ENCODE measurements around the gene RASSF3.
"Not testable (repeated sequence)": the region's sequence is repeated elsewhere in the genome, so short reads cannot be mapped to it uniquely, and the experiment has no call there.

Gene RASSF3

DNA sequence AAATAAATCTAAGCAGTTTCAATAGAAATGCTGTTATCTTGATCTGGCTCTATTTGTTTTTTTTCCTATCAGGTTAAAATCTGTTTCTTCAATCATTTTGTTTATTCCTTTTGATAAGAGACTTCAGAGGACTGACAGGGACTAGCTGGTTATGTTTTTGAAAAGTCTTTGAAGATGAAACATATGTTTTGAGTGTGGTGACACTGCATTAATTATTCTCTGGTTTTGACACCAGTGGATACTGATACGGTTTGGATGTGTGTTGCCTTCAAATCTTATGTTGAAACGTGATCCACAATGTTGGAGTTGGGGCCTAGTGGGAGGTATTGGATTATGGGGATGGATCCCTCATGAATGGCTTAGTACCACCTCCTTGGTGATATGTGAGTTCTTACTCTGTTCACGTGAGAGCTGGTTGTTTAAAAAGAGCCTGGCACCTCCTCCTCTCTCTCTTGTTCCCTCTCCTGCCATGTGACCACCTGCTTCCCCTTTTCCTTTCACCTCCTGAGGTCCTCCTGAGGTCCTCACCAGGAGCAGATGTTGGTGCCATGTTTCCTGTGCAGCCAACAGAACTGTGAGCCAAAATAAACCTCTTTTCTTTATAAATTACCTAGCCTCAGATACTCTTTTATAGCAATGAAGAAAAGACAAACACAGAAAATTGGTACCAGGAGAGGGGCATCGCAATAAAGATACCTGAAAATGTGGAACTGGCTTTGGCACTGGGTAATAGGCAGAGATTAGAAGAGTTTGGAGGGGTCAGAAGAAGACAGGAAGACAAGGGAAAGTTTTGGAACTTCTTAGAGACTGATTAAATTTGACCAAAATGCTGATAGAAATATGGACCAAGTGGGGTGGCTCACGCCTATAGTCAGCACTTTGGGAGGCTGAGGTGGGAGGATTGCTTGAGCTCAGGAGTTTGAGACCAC is 23.0 kb downstream of the RASSF3 start:
- no peak for DNase-seq (ENCODE audit: low read depth in 2 of 2, low spot score in 1 of 2)

- DNase-seq (ENCODE audit: low read depth in 2 of 2, low spot score in 1 of 2): no peak
Observed at GRCh38 chr12:64633940-64634337, 23.6 kb downstream of the RASSF3 start.

DNA sequence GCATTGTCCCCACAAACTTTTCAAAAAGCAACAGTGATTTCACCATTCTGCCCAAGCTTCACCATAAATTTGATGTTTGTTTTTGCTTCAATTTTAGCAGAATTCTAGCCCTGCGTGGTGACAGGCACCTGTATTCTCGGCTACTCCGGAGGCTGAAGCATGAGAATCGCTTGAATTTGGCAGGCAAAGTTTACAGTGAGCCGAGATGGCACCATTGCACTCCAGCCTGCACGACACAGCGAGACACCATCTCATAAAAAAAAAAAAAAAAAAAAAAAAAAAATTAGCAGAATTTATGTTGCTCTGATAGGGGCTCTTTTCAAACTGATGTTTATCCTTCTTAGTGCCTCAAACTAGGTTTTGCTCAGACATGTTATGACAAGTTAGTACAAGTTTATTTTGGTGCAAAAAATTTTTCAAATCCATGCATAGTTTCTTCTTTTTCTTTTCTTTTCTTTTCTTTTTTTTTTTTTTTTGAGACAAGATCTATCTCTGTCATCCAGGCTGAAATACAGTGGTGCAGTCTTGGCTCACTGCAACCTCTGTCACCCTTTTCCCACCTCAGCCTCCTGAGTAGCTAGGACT is 24.3 kb downstream of the RASSF3 start:
- no peak for DNase-seq (ENCODE audit: low read depth in 2 of 2, low spot score in 1 of 2)

DNA sequence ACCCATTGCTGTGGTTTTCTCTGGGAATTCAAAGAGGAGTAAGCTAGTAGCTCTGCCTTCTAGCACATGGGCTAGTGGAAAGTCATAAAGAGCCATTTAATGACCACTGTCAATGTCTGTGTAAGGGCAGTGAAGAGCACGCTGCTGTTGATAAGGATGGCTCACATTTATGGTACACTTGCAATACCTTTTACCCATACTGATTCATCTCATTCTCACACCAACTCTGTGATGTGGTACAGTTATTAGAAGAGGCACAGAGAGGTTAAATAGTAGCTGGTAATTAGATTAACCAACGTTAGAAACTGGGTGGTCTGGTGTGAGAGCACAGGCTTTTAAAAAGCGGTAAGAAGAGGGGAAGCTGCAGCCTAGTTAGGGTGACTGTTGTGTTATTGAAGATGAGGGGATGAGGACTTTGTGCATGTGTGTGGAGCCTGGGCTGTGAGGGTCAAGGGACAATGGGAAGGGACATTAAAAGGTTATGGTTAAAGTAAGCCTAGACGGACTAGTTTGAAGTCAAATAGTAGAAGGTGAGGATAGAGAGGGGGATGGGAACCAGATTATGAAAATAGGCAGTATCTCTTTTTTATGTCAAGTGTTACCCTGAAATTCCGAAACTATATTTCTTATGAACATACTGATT is 25.2 kb downstream of the RASSF3 start:
- no peak for DNase-seq (ENCODE audit: low read depth in 2 of 2, low spot score in 1 of 2)

DNA sequence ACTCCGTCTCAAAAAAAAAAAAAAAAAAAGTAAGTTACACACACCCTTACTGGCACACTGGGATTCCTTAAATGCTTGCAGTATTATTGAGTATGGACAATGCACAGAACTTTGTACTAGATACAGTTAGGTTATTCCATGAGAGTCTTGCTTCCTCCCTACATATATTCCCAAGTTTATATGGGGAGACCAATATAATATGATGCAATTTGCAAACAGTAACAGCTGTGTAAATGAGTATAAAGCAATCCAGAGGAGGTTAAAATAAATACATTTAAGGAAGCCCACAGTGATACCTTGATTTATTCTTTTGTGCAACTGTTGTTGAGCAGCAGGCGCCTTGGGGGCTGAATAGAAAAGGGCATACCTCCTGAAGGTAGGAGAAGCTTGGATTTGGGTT is 26.6 kb downstream of the RASSF3 start:
- DNase-seq (ENCODE audit: low read depth in 2 of 2, low spot score in 1 of 2): no peak

DNA sequence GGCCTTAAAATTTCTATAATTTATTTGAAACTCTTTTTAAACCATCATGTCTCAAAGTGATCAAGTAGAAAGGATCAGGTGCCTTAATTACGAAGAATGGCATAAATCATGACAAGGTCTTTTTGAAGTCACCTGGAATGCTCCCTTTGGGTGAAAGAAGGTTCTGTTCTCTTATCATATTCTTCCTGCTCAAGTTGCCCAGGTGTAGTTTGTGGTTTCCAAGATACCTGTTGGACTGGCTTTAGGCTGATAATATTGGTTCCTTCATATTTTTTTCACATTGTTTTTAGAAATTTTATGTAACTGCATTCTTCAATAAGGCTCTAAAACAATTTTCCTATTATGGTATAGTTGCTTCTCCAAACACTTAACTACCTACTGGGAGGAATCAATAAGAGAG is 29.2 kb downstream of the RASSF3 start:
- no peak for DNase-seq (ENCODE audit: low read depth in 2 of 2, low spot score in 1 of 2)

- DNase-seq (ENCODE audit: low read depth in 2 of 2, low spot score in 1 of 2): no peak
Observed at GRCh38 chr12:64646318-64646717, 36.0 kb downstream of the RASSF3 start.

DNA sequence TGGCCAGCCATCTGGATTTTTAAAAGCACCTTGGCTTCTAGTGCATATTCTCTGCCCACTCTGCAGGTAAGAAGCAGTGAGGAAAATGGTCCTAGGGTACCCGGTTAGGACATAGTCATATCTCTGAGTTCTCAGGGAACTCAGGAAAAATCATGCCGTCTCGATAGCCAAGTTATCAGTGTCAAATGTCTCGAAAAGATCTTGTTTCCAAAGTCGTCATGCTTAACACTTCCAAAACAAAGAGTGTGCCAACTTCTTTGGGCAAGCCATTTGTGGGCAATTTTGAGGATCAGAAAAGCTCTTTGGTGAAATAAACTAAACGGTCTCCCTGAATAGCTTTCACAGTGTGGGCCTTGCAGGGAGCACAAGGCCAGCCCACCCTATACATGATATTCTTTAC is 39.2 kb downstream of the RASSF3 start:
- no peak for DNase-seq (ENCODE audit: low read depth in 2 of 2, low spot score in 1 of 2)

GRCh38 chr12:64650762-64651161 is 40.5 kb downstream of the RASSF3 start:
- no peak for DNase-seq (ENCODE audit: low read depth in 2 of 2, low spot score in 1 of 2)

DNA sequence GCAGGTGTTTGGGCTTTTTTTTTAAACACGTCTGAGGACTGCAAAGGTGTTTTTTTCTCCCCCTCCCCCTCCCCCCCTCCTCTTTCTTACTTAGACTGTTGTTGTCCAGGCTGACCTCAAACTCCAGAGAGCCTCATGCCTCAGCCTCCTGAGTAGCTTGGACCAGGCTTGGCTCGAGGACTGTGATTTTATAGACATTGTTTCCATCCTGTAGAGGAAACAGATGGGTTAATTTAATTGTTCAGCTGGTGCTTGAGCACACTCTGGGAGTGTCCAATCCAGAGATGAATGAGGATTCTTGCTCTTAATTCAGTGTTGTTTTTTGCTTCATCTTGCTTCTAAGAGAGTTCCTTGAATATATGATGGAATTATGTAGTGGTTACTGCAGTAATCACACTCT is 42.1 kb downstream of the RASSF3 start:
- DNase-seq (ENCODE audit: low read depth in 2 of 2, low spot score in 1 of 2): no peak

GRCh38 chr12:64653123-64653522 is 42.8 kb downstream of the RASSF3 start:
- DNase-seq (ENCODE audit: low read depth in 2 of 2, low spot score in 1 of 2): no peak

DNA sequence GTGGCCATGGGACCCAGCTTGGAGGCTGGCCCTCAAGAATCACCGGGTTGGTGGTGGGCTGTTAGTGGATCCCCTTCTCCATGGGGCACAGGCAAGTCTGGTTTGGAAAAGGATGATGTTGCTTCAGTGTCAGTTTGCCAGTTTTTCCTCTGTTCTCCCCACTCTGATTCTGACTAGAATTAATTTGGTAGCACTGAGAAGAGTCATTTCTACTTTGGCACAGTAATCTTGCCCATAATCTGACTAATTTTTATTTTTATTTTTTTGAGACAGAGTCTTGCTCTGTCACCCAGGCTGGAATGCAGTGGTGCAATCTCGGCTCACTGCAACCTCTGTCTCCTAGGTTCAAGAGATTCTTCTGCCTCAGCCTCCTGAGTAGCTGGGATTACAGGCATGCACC is 43.6 kb downstream of the RASSF3 start:
- not testable (repeated sequence) for DNase-seq (ENCODE audit: low read depth in 2 of 2, low spot score in 1 of 2)

DNA sequence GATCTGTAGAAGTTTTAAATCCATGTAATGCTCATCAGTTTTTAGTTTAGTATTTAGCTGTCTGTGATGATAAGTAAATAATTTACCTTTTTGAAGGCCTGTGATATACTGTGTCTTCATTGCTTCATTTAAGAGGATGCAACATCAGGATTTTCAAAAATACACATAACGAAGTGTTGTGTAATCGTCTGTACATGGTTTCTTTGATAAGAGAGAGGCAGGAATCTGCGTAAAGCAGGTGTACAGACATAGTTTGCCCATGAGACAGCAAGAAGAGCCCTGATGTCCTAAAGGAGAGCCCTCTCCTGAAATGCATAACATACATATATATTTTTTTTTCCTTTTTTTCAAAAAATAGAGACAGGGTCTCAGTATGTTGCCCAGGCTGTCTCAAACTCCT is 44.8 kb downstream of the RASSF3 start:
- DNase-seq (ENCODE audit: low read depth in 2 of 2, low spot score in 1 of 2): no peak

GRCh38 chr12:64656429-64656828 is 46.1 kb downstream of the RASSF3 start:
- no peak for DNase-seq (ENCODE audit: low read depth in 2 of 2, low spot score in 1 of 2)

- no peak for DNase-seq (ENCODE audit: low read depth in 2 of 2, low spot score in 1 of 2)
Observed at GRCh38 chr12:64658892-64659481, 48.7 kb downstream of the RASSF3 start.

DNA sequence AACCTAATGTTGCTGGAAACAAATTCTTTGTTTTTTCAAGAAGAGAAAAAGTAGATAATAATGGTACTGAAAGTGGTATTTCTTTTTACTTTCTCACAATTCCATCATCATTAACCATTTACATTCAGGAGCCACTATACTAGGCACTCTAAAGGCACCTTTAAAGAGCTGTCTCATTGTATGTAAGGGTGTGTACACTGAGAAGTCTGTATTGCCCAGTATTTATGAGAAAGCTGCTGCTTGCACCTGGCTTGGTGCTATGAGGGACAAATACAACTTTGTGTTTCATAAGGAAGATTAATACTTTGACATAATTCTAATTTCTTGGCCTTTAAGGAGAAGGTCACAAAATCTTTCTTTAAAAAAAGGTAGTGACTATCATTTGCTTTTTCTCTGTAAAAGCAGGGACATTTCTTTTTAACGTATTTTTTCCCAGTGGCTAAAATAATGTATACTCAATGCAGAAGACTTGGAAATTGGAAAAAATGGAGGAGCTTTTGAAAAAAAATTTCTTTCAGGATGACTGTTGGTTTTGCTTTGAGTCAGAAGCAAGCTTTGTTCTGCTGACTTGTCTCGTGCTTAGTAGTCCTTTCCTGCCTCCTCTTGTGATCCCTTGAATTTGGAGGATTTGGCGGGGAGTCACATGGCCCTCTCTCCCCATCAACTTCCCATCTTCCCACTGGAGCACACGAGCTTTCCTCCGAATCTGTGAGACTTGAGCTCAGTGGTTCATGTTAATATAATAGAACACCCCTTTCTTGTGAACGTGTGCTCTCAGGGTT is 50.1 kb downstream of the RASSF3 start:
- no peak for DNase-seq (ENCODE audit: low read depth in 2 of 2, low spot score in 1 of 2)

DNA sequence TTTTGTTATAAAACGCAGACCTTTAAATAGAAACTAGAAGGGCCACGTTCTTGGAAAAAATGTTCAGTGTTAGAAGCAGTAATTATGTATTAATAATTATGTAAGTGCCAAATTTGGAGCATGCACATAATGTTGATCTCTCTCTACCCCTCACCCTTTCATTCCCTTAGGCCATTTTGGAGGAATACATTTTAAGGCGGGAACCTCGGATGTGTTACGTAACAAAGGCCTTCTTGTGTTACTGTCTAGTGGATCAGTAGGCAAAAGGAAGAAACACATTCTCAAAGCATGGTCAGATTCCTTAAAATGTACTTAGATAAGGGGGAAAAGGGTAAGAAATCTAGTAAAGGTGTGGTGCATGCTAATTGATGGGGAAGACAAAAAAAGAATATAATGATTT is 52.7 kb downstream of the RASSF3 start:
- DNase-seq (ENCODE audit: low read depth in 2 of 2, low spot score in 1 of 2): no peak

DNA sequence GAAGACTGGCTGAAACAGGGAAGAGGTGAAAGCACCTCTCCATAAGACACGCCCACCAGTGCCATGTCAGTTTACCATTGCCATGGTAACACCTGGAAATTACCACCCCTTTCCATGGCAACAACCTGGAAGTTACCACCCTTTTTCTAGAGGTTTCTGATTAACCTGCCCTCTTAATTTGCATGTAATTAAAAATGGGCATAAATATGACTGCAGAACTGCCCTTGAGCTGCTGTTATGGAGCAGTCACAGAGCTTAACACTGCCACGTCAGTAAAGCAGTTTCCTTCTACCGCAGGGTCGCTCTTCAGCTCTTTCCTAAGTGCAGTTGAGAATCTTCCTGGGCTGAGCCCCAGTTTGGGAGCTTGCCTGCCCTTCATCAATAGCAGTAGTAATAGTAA is 55.2 kb downstream of the RASSF3 start:
- DNase-seq (ENCODE audit: low read depth in 2 of 2, low spot score in 1 of 2): no peak

- no peak for DNase-seq (ENCODE audit: low read depth in 2 of 2, low spot score in 1 of 2)
Observed at GRCh38 chr12:64666054-64666914, 56.0 kb downstream of the RASSF3 start.

- DNase-seq (ENCODE audit: low read depth in 2 of 2, low spot score in 1 of 2): no peak
Observed at GRCh38 chr12:64667793-64668192, 57.5 kb downstream of the RASSF3 start.
